ENCODE results near the gene TF.
"Not testable (repeated sequence)": the region's sequence is repeated elsewhere in the genome, so short reads cannot be mapped to it uniquely, and the experiment has no call there.

TF gene

DNA sequence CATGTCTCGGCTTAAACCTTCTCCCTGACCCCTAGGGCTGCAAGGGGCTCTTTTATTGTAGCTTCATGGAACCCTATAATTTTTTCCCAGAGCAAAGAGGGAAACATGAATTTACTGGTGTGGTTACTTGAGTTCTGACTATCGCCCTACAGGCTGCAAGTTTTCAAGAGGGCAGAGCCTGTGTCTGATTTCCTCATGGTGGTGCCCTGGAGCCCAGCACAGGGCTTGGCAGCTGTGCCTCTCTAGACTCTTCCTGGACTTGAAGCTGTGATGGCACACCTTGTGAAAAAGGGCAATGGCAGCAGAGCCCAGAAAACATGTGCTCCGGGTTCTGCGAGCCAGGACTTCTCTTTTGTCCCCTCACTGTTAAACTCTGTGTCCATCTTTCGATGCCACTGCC lies 34.2 kb upstream of the TF start:
- H3K27ac ChIP-seq (ENCODE audit: low read depth, low read length), result no peak overlapping the region
- H3K4me3 ChIP-seq (ENCODE audit: low read depth in 1 of 2, low read length in 2 of 2), result no peak overlapping the region
- H3K27me3 ChIP-seq (ENCODE audit: control insufficient read depth in 1 of 2, insufficient read depth in 2 of 2, low read length in 2 of 2), result no peaks in the 10 kb centered on the region
- H3K9me3 ChIP-seq (ENCODE audit: control insufficient read depth in 1 of 2, low read length in 2 of 2), result no peaks in the 10 kb centered on the region
- H3K9ac ChIP-seq (ENCODE audit: low read depth in 1 of 2, low read length in 2 of 2), result no peak overlapping the region
- H3K4me1 ChIP-seq (ENCODE audit: control insufficient read depth in 1 of 2, insufficient read depth in 2 of 2, low read length in 2 of 2), result no peaks in the 10 kb centered on the region
- no peaks in the 10 kb centered on the region for H3K36me3 ChIP-seq (ENCODE audit: control insufficient read depth in 1 of 2, insufficient read depth in 2 of 2, low read length in 2 of 2)

DNA sequence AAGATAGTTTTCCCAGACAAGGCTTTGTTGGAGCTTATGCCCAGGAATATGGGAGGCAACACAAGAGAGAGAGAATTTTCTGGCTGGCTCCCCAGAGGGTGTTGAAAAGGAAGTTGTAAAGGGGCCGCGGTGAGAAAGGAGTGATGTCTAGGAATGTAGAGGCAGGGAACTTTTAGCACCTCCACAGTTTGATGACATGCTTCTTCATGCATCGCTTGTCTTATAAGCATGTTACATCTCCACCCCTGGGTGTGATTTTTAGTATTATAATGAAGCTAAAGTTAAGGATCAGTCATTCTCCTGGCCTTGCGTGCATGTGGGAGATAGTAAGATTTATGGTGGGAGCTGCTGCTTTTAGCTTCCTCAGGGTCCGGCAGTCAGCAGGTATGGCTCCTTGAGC lies 32.8 kb upstream of the TF start:
- Histone ChIP-seq H3K36me3 (ENCODE audit: control insufficient read depth in 1 of 2, insufficient read depth in 2 of 2, low read length in 2 of 2) (no peaks in the 10 kb centered on the region), H3K9me3 (ENCODE audit: control insufficient read depth in 1 of 2, low read length in 2 of 2) (no peaks in the 10 kb centered on the region), H3K4me3 (ENCODE audit: low read depth in 1 of 2, low read length in 2 of 2) (no peak overlapping the region), H3K27ac (ENCODE audit: low read depth, low read length) (no peak overlapping the region), H3K27me3 (ENCODE audit: control insufficient read depth in 1 of 2, insufficient read depth in 2 of 2, low read length in 2 of 2) (no peaks in the 10 kb centered on the region), H3K4me1 (ENCODE audit: control insufficient read depth in 1 of 2, insufficient read depth in 2 of 2, low read length in 2 of 2) (no peaks in the 10 kb centered on the region), H3K9ac (ENCODE audit: low read depth in 1 of 2, low read length in 2 of 2) (no peak overlapping the region)

DNA sequence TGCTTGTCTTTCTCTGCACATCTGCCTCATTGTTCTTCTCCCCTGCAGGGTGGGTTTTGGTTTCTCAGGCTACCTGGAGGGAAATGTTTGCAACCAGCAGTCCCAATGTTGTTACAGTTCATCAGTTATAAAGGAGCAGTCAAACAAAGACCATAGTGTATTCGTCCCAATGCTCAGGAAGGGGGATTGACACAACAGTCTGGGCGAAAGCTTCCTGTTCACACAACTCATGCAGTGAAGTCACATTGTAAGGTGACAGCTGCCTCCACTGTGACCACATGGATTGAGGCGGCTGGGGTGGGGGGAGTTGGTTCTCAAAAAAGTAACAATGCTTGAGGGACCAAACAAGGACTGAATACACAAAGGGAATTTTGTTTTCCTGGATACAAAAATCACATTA lies 28.8 kb upstream of the TF start:
- no peak overlapping the region for H3K9ac ChIP-seq (ENCODE audit: low read depth in 1 of 2, low read length in 2 of 2)
- no peaks in the 10 kb centered on the region for H3K27me3 ChIP-seq (ENCODE audit: control insufficient read depth in 1 of 2, insufficient read depth in 2 of 2, low read length in 2 of 2)
- no peak overlapping the region for H3K27ac ChIP-seq (ENCODE audit: low read depth, low read length)
- H3K36me3 ChIP-seq (ENCODE audit: control insufficient read depth in 1 of 2, insufficient read depth in 2 of 2, low read length in 2 of 2), result no peaks in the 10 kb centered on the region
- peaks cover 0 to 8% of the 10 kb centered on the region in 2 donors for H3K9me3 ChIP-seq (ENCODE audit: control insufficient read depth in 1 of 2, low read length in 2 of 2)
- H3K4me3 ChIP-seq (ENCODE audit: low read depth in 1 of 2, low read length in 2 of 2), result no peak overlapping the region
- H3K4me1 ChIP-seq (ENCODE audit: control insufficient read depth in 1 of 2, insufficient read depth in 2 of 2, low read length in 2 of 2), result no peaks in the 10 kb centered on the region

DNA sequence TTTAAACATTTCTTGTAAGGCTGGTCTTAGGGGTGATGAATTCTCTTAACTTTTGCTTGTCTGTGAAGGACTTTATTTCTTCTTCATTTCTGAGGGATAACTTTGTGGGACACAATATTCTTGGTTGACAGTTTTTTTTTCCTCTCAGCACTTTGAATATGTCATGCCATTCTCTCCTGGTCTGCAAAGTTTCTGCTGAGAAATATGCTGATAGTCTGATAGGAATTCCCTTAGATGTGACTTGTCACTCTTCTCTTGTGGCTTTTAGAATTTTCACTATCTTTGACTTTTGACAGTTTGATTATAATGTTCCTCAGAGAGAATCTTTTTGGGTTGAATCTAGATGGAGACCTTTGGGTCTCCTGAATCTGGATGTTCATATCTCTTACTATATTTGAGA lies 23.3 kb upstream of the TF start:
- Histone ChIP-seq H3K27ac (ENCODE audit: low read depth, low read length) (no peak overlapping the region), H3K4me3 (ENCODE audit: low read depth in 1 of 2, low read length in 2 of 2) (no peak overlapping the region), H3K4me1 (ENCODE audit: control insufficient read depth in 1 of 2, insufficient read depth in 2 of 2, low read length in 2 of 2) (no peaks in the 10 kb centered on the region), H3K9me3 (ENCODE audit: control insufficient read depth in 1 of 2, low read length in 2 of 2) (peaks cover 0 to 9% of the 10 kb centered on the region in 2 donors), H3K9ac (ENCODE audit: low read depth in 1 of 2, low read length in 2 of 2) (no peak overlapping the region), H3K36me3 (ENCODE audit: control insufficient read depth in 1 of 2, insufficient read depth in 2 of 2, low read length in 2 of 2) (no peaks in the 10 kb centered on the region), H3K27me3 (ENCODE audit: control insufficient read depth in 1 of 2, insufficient read depth in 2 of 2, low read length in 2 of 2) (no peaks in the 10 kb centered on the region)

DNA sequence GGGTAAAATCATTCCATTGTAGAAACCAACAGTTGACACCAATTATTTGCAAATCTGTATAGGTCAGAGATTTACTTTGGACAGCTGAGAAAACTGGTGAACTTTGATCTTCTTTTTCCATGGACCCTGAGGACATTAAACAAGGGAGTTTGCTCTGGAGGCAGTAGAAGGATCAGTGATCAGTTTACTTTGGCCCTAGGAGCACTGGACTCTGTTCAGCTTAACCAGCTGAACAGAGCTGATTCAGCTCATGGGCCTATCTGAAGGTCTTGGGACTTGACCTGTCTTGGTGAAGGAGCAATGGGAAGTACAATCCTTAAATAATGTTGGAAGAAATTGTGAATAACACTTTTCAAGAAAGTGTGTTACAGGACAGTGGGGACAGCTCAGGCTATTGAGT lies 15.2 kb upstream of the TF start:
- Histone ChIP-seq H3K9ac (ENCODE audit: low read depth in 1 of 2, low read length in 2 of 2) (no peak overlapping the region), H3K27me3 (ENCODE audit: control insufficient read depth in 1 of 2, insufficient read depth in 2 of 2, low read length in 2 of 2) (peaks cover 0 to 7% of the 10 kb centered on the region in 2 donors), H3K27ac (ENCODE audit: low read depth, low read length) (no peak overlapping the region), H3K36me3 (ENCODE audit: control insufficient read depth in 1 of 2, insufficient read depth in 2 of 2, low read length in 2 of 2) (no peaks in the 10 kb centered on the region), H3K9me3 (ENCODE audit: control insufficient read depth in 1 of 2, low read length in 2 of 2) (no peaks in the 10 kb centered on the region), H3K4me3 (ENCODE audit: low read depth in 1 of 2, low read length in 2 of 2) (no peak overlapping the region), H3K4me1 (ENCODE audit: control insufficient read depth in 1 of 2, insufficient read depth in 2 of 2, low read length in 2 of 2) (no peaks in the 10 kb centered on the region)

DNA sequence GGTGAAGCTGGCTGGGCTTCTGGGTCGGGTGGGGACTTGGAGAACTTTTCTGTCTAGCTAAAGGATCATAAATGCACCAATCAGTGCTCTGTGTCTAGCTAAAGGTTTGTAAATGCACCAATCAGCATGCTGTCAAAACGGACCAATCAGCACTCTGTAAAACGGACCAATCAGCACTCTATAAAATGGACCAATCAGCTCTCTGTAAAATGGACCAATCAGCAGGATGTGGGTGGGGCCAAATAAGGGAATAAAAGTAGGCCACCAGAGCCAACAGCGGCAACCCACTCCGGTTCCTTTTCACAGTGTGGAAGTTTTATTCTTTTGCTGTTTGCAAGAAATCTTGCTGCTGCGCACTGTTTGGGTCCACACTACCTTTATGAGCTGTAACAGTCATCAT lies 14.0 kb upstream of the TF start:
- not testable (repeated sequence) for H3K27me3 ChIP-seq (ENCODE audit: control insufficient read depth in 1 of 2, insufficient read depth in 2 of 2, low read length in 2 of 2); H3K9me3 ChIP-seq (ENCODE audit: control insufficient read depth in 1 of 2, low read length in 2 of 2); H3K4me3 ChIP-seq (ENCODE audit: low read depth in 1 of 2, low read length in 2 of 2); H3K36me3 ChIP-seq (ENCODE audit: control insufficient read depth in 1 of 2, insufficient read depth in 2 of 2, low read length in 2 of 2); H3K27ac ChIP-seq (ENCODE audit: low read depth, low read length); H3K4me1 ChIP-seq (ENCODE audit: control insufficient read depth in 1 of 2, insufficient read depth in 2 of 2, low read length in 2 of 2); H3K9ac ChIP-seq (ENCODE audit: low read depth in 1 of 2, low read length in 2 of 2)

DNA sequence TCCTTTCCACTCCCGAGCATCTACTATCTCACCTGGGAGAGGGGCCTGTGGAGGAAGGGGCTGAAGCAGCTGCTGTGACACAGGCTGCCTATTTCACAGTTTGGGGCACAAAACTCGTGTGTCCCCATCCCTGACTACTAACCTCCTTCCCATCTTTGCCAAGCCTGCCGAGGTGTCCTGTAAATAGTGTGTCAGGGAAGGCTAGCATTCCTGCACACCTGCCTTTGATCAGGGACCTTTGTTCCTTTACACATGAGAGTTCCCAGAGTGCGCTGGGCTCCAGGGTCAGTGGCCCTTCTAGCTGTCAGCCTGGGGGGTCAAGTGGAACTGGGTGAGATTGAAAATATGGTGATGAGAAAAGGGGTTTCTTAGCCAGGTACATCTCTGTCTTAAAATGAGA lies 13.0 kb upstream of the TF start:
- Histone ChIP-seq H3K4me1 (ENCODE audit: control insufficient read depth in 1 of 2, insufficient read depth in 2 of 2, low read length in 2 of 2) (no peaks in the 10 kb centered on the region), H3K27me3 (ENCODE audit: control insufficient read depth in 1 of 2, insufficient read depth in 2 of 2, low read length in 2 of 2) (peaks cover 0 to 7% of the 10 kb centered on the region in 2 donors), H3K4me3 (ENCODE audit: low read depth in 1 of 2, low read length in 2 of 2) (no peak overlapping the region), H3K9me3 (ENCODE audit: control insufficient read depth in 1 of 2, low read length in 2 of 2) (no peaks in the 10 kb centered on the region), H3K27ac (ENCODE audit: low read depth, low read length) (no peak overlapping the region), H3K36me3 (ENCODE audit: control insufficient read depth in 1 of 2, insufficient read depth in 2 of 2, low read length in 2 of 2) (no peaks in the 10 kb centered on the region), H3K9ac (ENCODE audit: low read depth in 1 of 2, low read length in 2 of 2) (no peak overlapping the region)

DNA sequence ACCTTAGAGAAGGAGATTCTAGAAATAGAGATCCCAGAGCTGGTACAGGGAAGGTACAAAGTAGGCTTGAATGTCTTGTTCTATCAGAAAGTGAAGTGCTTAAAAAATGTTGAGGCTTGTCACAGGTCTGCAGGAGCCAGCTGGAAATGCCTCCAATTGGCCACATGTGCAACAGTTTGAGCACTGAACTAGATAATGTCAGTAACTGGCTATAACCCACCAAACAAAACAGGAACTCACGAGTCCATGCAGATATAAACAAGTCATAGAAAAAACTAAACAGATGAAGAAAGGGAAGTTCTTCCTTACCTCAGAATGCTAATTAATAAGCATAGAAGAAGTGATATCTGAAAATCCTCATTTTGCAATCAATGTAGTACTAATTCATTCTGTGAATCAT lies 11.9 kb upstream of the TF start:
- no peaks in the 10 kb centered on the region for H3K36me3 ChIP-seq (ENCODE audit: control insufficient read depth in 1 of 2, insufficient read depth in 2 of 2, low read length in 2 of 2)
- no peaks in the 10 kb centered on the region for H3K4me1 ChIP-seq (ENCODE audit: control insufficient read depth in 1 of 2, insufficient read depth in 2 of 2, low read length in 2 of 2)
- no peak overlapping the region for H3K27ac ChIP-seq (ENCODE audit: low read depth, low read length)
- peaks cover 0 to 7% of the 10 kb centered on the region in 2 donors for H3K27me3 ChIP-seq (ENCODE audit: control insufficient read depth in 1 of 2, insufficient read depth in 2 of 2, low read length in 2 of 2)
- no peaks in the 10 kb centered on the region for H3K9me3 ChIP-seq (ENCODE audit: control insufficient read depth in 1 of 2, low read length in 2 of 2)
- H3K4me3 ChIP-seq (ENCODE audit: low read depth in 1 of 2, low read length in 2 of 2), result no peak overlapping the region
- H3K9ac ChIP-seq (ENCODE audit: low read depth in 1 of 2, low read length in 2 of 2), result no peak overlapping the region

DNA sequence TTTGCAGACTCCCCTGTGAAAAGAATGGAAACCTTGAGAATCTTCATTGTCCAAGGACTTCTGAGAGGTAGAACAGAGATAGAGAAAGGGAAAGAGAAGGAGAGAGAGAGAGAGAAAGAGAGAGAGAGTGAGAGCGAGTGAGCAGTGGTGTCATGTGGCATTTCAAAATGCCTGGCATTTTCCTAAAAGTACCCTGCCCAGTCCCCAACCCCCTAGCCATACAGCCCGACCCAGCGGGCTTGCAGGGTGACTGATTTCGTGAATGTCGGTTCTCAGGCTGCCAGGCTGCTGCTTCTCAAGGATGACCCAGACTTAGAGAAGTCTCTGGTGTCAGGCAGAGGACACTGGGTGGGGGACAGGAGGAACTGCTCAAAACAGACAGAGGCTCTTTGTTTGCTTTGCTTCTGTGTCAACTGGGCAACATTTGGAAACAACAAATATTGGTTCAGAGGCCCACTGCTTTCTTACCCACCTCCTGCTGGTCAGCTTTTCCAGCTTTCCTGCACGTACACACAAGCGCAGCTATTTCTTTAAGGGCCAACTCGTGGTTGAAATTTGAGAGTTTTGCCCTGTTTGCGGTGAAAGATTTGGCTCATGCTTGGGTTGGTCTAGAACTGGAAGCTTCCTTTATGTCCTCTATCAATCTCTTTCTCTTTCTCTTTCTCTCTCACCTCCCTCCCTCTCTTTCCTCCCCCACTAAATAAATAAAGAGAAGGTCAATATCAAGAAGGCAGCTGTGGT lies 3.7 kb upstream of the TF start:
- H3K36me3 ChIP-seq (ENCODE audit: control insufficient read depth in 1 of 2, insufficient read depth in 2 of 2, low read length in 2 of 2), result no peaks in the 10 kb centered on the region
- no peaks in the 10 kb centered on the region for H3K9me3 ChIP-seq (ENCODE audit: control insufficient read depth in 1 of 2, low read length in 2 of 2)
- no peak overlapping the region for H3K9ac ChIP-seq (ENCODE audit: low read depth in 1 of 2, low read length in 2 of 2)
- H3K27me3 ChIP-seq (ENCODE audit: control insufficient read depth in 1 of 2, insufficient read depth in 2 of 2, low read length in 2 of 2), result peaks cover 19 to 30% of the 10 kb centered on the region in 2 donors
- peaks cover 0 to 6% of the 10 kb centered on the region in 2 donors for H3K4me1 ChIP-seq (ENCODE audit: control insufficient read depth in 1 of 2, insufficient read depth in 2 of 2, low read length in 2 of 2)
- H3K27ac ChIP-seq (ENCODE audit: low read depth, low read length), result no peak overlapping the region
- no peak overlapping the region for H3K4me3 ChIP-seq (ENCODE audit: low read depth in 1 of 2, low read length in 2 of 2)

DNA sequence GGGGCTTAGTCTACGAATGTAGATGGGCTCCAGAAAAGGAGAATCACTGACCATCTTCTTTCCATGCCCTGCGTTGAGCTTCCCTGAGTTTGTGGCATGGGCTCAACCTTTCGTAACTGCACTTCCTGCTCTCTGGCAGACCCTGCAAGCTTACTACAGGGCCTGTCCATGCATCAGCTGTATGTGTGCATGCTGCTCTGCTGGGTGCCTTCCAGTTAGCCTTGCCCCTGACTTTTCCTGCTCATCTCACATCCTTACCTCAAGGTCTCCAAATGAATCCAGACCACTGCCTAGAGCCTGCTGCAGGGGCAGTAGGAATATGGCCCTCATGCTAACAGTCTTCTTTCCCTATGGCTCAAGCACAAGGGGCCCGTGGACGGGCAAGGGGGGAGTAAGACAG lies 2.0 kb upstream of the TF start:
- Histone ChIP-seq H3K4me1 (ENCODE audit: control insufficient read depth in 1 of 2, insufficient read depth in 2 of 2, low read length in 2 of 2) (peaks cover 0 to 6% of the 10 kb centered on the region in 2 donors), H3K9me3 (ENCODE audit: control insufficient read depth in 1 of 2, low read length in 2 of 2) (no peaks in the 10 kb centered on the region), H3K9ac (ENCODE audit: low read depth in 1 of 2, low read length in 2 of 2) (no peak overlapping the region), H3K36me3 (ENCODE audit: control insufficient read depth in 1 of 2, insufficient read depth in 2 of 2, low read length in 2 of 2) (no peaks in the 10 kb centered on the region), H3K4me3 (ENCODE audit: low read depth in 1 of 2, low read length in 2 of 2) (no peak overlapping the region), H3K27me3 (ENCODE audit: control insufficient read depth in 1 of 2, insufficient read depth in 2 of 2, low read length in 2 of 2) (peaks cover 25 to 34% of the 10 kb centered on the region in 2 donors), H3K27ac (ENCODE audit: low read depth, low read length) (no peak overlapping the region)

DNA sequence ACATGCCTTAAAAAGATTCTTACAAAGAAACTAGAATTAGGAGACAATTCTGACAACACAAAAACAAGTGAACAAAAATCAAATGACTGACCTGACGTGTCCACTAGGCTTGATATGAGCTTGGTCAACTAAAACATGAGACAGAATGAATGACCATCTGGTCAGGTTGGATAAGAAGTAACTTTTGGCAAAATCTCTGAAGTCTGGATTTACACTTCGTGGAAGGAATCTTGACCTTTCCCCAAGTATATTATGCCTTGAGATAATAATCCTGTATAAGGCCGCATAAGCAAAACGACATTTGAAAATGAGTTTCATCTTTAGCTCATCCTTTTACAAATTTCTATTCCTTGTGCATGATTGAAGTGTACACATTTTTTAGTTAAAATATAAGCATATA lies 1.1 kb upstream of the TF start:
- no peak overlapping the region for H3K27ac ChIP-seq (ENCODE audit: low read depth, low read length)
- no peaks in the 10 kb centered on the region for H3K36me3 ChIP-seq (ENCODE audit: control insufficient read depth in 1 of 2, insufficient read depth in 2 of 2, low read length in 2 of 2)
- no peak overlapping the region for H3K4me3 ChIP-seq (ENCODE audit: low read depth in 1 of 2, low read length in 2 of 2)
- no peaks in the 10 kb centered on the region for H3K9me3 ChIP-seq (ENCODE audit: control insufficient read depth in 1 of 2, low read length in 2 of 2)
- H3K27me3 ChIP-seq (ENCODE audit: control insufficient read depth in 1 of 2, insufficient read depth in 2 of 2, low read length in 2 of 2), result peaks cover 25 to 34% of the 10 kb centered on the region in 2 donors
- no peak overlapping the region for H3K9ac ChIP-seq (ENCODE audit: low read depth in 1 of 2, low read length in 2 of 2)
- peaks cover 0 to 6% of the 10 kb centered on the region in 2 donors for H3K4me1 ChIP-seq (ENCODE audit: control insufficient read depth in 1 of 2, insufficient read depth in 2 of 2, low read length in 2 of 2)

Data from duodenal mucosa (tissue), 2 donors.